Psoas muscle (tissue), 8 donors: ENCODE data around the gene RIMBP2. TPM values are rescaled to one million over a fixed set of nuclear protein-coding genes. Genes with fewer than 3 reads are reported as not detected.

ENCODE experiments used
- ATAC-seq, 4 donors: fragments of 200-7000 bp; cut with Tn5 transposase; one replicate each; pipeline ENCODE4 v1.9.1; 2020; ENCODE audit warnings: moderate library complexity in 3 of 4, mild to moderate bottlenecking in 2 of 4
- DNase-seq, 2 donors: peaks; one replicate each; pipeline ENCODE4 v3.0.0-alpha.2; 2020
- H3K27ac ChIP-seq: fragments of 200-600 bp; one replicate; pipeline ENCODE4 v1.8.0; 2022
- H3K27me3 ChIP-seq, 3 donors: fragments of 200-600 bp in 1 of 3; one replicate each; pipeline versions ENCODE4 v1.6.1 to v1.8.0; 2013 to 2022; ENCODE audit warnings: low read length in 2 of 3, mild to moderate bottlenecking in 2 of 3, moderate library complexity in 1 of 3; ENCODE audit not compliant: insufficient read depth in 3 of 3
- H3K36me3 ChIP-seq, 2 donors: fragments of 200-600 bp in 1 of 2; one replicate each; pipeline versions ENCODE4 v1.6.1 to v1.8.0; 2013 to 2022; ENCODE audit warnings: low read depth in 1 of 2, mild to moderate bottlenecking in 1 of 2, moderate library complexity in 1 of 2; ENCODE audit not compliant: insufficient read depth in 1 of 2
- H3K4me1 ChIP-seq: fragments of 200-600 bp; one replicate; pipeline ENCODE4 v1.8.0; 2022
- H3K4me3 ChIP-seq: fragments of 200-600 bp; one replicate; pipeline ENCODE4 v1.8.0; 2022; ENCODE audit warnings: mild to moderate bottlenecking
- H3K9me3 ChIP-seq: fragments of 200-600 bp; one replicate; pipeline ENCODE4 v1.8.0; 2022
- WGBS, 3 donors: extraction: QIAGEN DNeasy Blood & Tissue Kit; methylation state at CpG; one replicate each; pipeline versions ENCODE4 v1.1.6 to v1.1.7; 2013; 5-methylcytosine and 5-hydroxymethylcytosine counted together
- intact Hi-C, 2 donors: fragments of 100-400 bp; cut with DNase I; formaldehyde crosslinking; loops; one replicate each; pipeline versions ENCODE4 v1.11.0 to v1.14.2; 2022
- polyA plus RNA-seq, 3 donors: library from polyadenylated mRNA; stranded (reverse); fragments of 200-250 nt; gene quantifications; one replicate each; pipeline ENCODE4 v1.2.3, GENCODE V29; 2013
- total RNA-seq, 4 donors: library from RNA; stranded (reverse); fragmentation: NEBNext Ultra II Directional in 2 of 4; extraction: Animal tissue kit (Norgen Biotek cat#: 25700) in 2 of 4; gene quantifications; one replicate each; pipeline versions ENCODE4 v1.2.1 to v1.2.4, GENCODE V29; 2021 to 2023
- TF ChIP-seq, protein P1 (sequence below): fragments of 200-600 bp; IDR thresholded peaks from one replicate; pipeline ENCODE4 v1.8.0; 2022; ENCODE audit warnings: antibody characterized with exemption
- donor health status: healthy with polysubstance abuse.
- donor health status: DM: no; HTN: no; CAD: no; lungs with moderate emphysema.
- donor health status: Bipolar disorder and iron deficiency.
- donor health status: healthy.
- donor health status: DM: yes; HTN: yes; CAD: no.
- donor health status: DM: no; HTN: no; CAD: no.
- donor health status: DM: no; HTN: no; CAD: no.
- donor health status: DM: yes; HTN: yes; CAD: no.

The RIMBP2 gene
- total and polyA plus RNA-seq, 7 donors: 0.05 to 1.2 (median 0.21) TPM

DNA sequence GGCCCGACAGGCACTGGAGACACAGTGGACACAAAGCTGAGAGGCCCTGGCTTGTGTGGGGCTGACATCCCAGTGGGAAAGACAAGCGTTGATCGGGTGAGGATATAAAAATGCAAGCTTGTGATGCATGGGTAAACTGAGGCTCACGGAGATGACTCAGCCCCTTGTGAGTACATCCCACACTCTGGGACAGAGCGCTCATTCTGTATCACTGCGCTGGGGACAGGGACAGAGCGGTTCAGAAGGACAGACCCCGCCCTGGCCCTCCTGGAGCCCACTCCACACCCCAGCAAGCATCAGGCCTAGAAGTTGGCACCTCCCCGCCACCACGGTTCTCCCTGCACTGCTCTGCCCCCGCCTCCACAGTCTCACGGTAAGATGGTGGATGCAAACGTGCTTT lies 222.1 kb downstream of the RIMBP2 start:
- H3K27ac ChIP-seq: no peak overlapping the region
- 81 to 87% (median 82%) methylated on average over 13 of the region's 13 CpGs for WGBS, 3 donors
- intact Hi-C loops: no loop called here
- peaks cover 11% of the 10 kb centered on the region for H3K4me1 ChIP-seq
- DNase-seq: no peak
- TF ChIP-seq, protein P1, sequence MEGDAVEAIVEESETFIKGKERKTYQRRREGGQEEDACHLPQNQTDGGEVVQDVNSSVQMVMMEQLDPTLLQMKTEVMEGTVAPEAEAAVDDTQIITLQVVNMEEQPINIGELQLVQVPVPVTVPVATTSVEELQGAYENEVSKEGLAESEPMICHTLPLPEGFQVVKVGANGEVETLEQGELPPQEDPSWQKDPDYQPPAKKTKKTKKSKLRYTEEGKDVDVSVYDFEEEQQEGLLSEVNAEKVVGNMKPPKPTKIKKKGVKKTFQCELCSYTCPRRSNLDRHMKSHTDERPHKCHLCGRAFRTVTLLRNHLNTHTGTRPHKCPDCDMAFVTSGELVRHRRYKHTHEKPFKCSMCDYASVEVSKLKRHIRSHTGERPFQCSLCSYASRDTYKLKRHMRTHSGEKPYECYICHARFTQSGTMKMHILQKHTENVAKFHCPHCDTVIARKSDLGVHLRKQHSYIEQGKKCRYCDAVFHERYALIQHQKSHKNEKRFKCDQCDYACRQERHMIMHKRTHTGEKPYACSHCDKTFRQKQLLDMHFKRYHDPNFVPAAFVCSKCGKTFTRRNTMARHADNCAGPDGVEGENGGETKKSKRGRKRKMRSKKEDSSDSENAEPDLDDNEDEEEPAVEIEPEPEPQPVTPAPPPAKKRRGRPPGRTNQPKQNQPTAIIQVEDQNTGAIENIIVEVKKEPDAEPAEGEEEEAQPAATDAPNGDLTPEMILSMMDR: no peak
- H3K36me3 ChIP-seq: no peaks in the 10 kb centered on the region
- H3K9me3 ChIP-seq: no peaks in the 10 kb centered on the region
- no peak overlapping the region for H3K4me3 ChIP-seq
- H3K27me3 ChIP-seq: no peaks in the 10 kb centered on the region
- no peak for ATAC-seq

DNA sequence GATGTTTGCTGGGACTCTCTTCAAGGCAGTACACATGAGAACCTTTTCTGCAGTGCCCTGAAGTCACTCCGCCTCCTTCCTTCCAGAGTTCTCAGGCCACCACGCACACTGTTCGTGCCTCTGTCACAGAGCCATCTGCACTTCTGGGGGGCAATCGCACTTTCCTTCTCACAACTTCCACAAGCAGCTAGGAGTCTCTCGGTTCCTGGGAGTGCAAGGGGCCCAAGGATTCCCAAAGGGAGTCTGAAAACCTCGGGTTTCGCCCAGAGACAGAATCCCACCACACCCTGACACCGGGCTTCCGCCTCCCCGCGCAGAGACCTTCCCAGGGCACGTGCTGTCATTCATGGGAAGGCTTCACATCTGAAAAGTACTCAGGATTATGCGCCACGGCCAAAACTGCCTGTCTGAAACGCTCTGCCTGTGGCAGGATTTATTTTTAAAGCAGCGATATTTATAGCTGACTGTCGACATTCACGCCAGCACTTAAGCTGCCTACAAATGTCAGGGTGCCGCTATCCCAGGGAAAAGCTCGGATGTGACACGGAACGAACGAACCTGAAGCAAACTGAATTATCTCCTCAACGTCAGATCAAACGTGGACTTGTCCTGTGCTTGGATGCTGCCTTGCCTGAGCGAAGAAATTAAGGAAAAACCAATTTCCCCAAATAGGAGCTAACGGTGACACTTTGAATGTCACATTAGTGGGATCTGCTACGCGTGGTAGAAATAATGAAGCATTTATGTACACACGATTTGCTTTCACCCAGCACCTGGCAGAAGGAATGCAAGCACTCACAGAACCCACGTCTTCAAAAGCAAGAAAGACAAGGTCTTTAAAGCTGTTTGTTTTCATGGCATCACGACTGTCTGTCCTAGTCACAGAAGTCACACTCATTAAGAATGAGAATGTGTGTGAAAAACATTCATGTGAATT lies 224.4 kb downstream of the RIMBP2 start:
- H3K4me1 ChIP-seq: peaks cover 11% of the 10 kb centered on the region
- 15 to 30% (median 20%) methylated on average over 32 of the region's 32 CpGs for WGBS, 3 donors
- TF ChIP-seq, protein P1: no peak
- no peaks in the 10 kb centered on the region for H3K27me3 ChIP-seq
- no peaks in the 10 kb centered on the region for H3K9me3 ChIP-seq
- no peaks in the 10 kb centered on the region for H3K36me3 ChIP-seq
- ATAC-seq (peak in 3 of 4 donors; percentile 62 to 79 (median 78)), DNase-seq (no peak)
- intact Hi-C loops: no loop called here
- peak overlapping the region; percentile 25 for H3K27ac ChIP-seq
- H3K4me3 ChIP-seq: peak overlapping the region; percentile 17

DNA sequence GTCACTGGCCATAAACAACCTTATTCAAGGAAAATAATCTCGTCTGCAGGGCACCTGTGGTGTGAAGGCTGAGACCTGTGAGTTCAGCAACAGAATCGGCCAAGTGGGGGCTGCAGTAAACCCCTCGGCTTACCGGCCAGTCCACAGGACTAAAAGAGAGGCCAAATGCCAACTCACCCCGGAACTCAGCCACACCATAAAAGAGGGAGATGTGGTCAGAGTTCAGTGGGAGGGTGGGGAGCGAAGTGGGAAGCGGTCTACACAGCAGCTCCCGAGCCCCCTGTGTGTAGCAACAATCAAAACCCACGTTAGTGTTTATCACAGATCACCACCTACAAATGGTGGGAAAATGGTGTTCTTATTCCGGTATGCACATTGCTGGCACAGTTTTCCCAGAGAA lies 225.4 kb downstream of the RIMBP2 start:
- H3K27me3 ChIP-seq: no peaks in the 10 kb centered on the region
- ATAC-seq (no peak), DNase-seq (no peak)
- intact Hi-C loops: no loop called here
- no peak overlapping the region for H3K27ac ChIP-seq
- 69 to 79% (median 75%) methylated on average over 10 of the region's 10 CpGs for WGBS, 3 donors
- no peaks in the 10 kb centered on the region for H3K36me3 ChIP-seq
- TF ChIP-seq, protein P1: no peak
- no peak overlapping the region for H3K4me3 ChIP-seq
- H3K4me1 ChIP-seq: peaks cover 11% of the 10 kb centered on the region
- H3K9me3 ChIP-seq: no peaks in the 10 kb centered on the region

DNA sequence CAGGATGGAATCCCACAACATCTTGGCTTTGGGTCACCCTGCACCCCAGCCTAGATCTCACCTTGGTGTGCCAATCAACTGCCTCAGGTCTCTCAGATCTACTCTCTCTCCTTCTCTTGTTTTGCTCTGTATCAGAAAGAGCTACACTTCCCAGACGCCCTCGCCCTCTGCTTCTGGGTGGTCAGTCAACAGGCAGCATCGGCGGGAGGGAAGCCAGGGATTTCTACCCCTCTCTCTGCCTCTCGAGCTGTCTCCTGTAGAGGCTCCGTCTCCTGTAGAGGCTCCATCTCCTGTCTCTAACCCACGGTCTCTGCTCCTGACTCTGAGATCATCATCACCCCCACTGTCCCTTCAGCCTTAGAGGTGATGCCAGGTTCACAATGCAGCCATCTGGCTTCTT lies 226.8 kb downstream of the RIMBP2 start:
- no peaks in the 10 kb centered on the region for H3K36me3 ChIP-seq
- H3K27ac ChIP-seq: no peak overlapping the region
- DNase-seq: no peak
- no peaks in the 10 kb centered on the region for H3K9me3 ChIP-seq
- intact Hi-C loops: no loop called here
- TF ChIP-seq, protein P1: no peak
- 86 to 89% (median 89%) methylated on average over 7 of the region's 7 CpGs for WGBS, 3 donors
- H3K27me3 ChIP-seq: no peaks in the 10 kb centered on the region
- H3K4me1 ChIP-seq: peaks cover 11% of the 10 kb centered on the region
- H3K4me3 ChIP-seq: no peak overlapping the region
- ATAC-seq: no peak
